Measurements from ENCODE around the gene ALAD.
"Not testable (repeated sequence)": the region's sequence is repeated elsewhere in the genome, so short reads cannot be mapped to it uniquely, and the experiment has no call there.

ALAD gene

GRCh38 chr9:113410207-113410864 is 9.3 kb upstream of the ALAD start, which contains the start of the genes C9orf43 and POLE3:
Gene C9orf43 (plus strand): TSS chr9:113410747. CDS start chr9:113413494, 2,747 bp downstream.
Gene POLE3 (minus strand): TSS chr9:113410675. CDS start chr9:113410293, 382 bp downstream.
- TF ChIP-seq, protein P1, sequence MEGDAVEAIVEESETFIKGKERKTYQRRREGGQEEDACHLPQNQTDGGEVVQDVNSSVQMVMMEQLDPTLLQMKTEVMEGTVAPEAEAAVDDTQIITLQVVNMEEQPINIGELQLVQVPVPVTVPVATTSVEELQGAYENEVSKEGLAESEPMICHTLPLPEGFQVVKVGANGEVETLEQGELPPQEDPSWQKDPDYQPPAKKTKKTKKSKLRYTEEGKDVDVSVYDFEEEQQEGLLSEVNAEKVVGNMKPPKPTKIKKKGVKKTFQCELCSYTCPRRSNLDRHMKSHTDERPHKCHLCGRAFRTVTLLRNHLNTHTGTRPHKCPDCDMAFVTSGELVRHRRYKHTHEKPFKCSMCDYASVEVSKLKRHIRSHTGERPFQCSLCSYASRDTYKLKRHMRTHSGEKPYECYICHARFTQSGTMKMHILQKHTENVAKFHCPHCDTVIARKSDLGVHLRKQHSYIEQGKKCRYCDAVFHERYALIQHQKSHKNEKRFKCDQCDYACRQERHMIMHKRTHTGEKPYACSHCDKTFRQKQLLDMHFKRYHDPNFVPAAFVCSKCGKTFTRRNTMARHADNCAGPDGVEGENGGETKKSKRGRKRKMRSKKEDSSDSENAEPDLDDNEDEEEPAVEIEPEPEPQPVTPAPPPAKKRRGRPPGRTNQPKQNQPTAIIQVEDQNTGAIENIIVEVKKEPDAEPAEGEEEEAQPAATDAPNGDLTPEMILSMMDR (conservative IDR thresholded peaks at IDR 0.05; ENCODE audit: low read depth, low read length) = no peak

GRCh38 chr9:113409883-113410206 is 8.8 kb upstream of the ALAD start:
- TF ChIP-seq, protein P1 (conservative IDR thresholded peaks at IDR 0.05; ENCODE audit: low read depth, low read length) = no peak
- H3K4me3 ChIP-seq (ENCODE audit: low read length) = peak overlapping the region; percentile 89
- no peak for DNase-seq (ENCODE audit: low read depth)

More at GRCh38 chr9:113410207-113410864, 9.3 kb upstream of the ALAD start, which contains the start of the genes C9orf43 and POLE3:
- H3K4me3 ChIP-seq (ENCODE audit: low read length) = peak within 1 kb of the TSS; percentile 89
- peak; percentile 85 for DNase-seq (ENCODE audit: low read depth)

DNA sequence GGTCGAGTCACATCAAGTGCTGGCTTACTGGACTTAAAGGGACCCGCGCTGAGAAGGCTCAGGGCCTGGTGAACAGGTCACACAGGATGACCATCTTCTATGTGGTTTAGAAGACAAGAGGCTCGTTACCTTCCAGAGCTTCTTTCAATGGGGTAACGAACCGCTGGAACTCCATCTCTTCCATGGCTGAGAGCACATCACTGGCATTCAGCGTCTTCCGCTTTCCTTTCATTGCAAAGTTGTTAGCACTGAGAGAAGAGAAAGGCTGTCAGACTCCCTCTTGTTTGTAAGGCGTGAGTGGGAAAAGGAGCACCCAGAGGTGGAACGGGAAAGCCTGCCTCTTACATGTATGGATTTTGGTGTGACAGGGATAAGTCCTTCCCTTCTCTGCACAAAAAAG is 8.4 kb upstream of the ALAD start:
- H3K4me3 ChIP-seq (ENCODE audit: low read length) = peak overlapping the region; percentile 89
- no peak for DNase-seq (ENCODE audit: low read depth)
- TF ChIP-seq, protein P1 (conservative IDR thresholded peaks at IDR 0.05; ENCODE audit: low read depth, low read length) = no peak

DNA sequence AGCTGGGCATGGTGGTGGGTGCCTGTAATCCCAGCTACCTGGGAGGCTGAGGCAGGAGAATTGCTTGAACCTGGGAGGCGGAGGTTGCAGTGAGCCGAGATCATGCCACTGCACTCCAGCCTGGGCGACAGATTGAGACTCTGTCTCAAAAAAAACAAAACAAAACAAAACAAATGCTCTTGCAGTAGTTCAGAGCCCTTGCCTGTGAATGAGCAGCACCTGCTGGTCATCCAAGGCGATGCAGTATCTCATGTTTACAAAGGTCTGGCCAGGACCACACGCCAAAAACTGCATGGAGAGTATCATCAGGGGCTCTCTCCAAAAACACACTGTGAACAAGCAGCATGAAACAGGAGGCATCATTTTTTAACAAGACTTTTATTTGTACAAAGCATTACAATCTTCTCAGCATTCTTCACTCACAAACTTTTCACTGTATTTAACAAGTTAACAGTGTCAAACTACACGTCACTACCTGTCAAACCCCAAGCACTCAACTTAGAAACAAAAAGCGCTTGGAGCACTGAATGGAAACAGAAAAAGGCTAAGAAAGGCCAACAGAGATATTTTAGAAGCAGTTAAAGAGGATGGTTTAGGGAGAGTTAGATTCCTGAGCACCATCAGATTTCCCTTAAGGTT is 5.9 kb upstream of the ALAD start:
- TF ChIP-seq, protein P1 (conservative IDR thresholded peaks at IDR 0.05; ENCODE audit: low read depth, low read length) = peak; percentile 91
- DNase-seq (ENCODE audit: low read depth) = peak; percentile 34
- H3K4me3 ChIP-seq (ENCODE audit: low read length) = not testable (repeated sequence)

DNA sequence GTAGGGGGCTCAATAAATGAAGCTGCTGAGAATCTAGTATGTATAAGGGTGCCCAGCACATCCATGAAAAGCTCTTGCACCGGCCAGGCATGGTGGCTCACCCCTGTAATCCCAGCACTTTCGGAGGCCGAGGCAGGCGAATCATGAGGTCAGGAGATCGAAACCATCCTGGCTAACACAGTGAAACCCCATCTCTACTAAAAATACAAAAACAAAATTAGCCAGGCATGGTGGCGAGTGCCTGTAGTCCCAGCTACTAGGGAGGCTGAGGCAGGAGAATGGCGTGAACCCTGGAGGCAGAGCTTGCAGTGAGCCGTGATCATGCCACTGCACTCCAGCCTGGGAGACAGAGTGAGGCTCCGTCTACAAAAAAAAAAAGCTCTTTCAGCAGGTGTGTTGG is 5.3 kb upstream of the ALAD start:
- not testable (repeated sequence) for DNase-seq (ENCODE audit: low read depth); H3K4me3 ChIP-seq (ENCODE audit: low read length)

DNA sequence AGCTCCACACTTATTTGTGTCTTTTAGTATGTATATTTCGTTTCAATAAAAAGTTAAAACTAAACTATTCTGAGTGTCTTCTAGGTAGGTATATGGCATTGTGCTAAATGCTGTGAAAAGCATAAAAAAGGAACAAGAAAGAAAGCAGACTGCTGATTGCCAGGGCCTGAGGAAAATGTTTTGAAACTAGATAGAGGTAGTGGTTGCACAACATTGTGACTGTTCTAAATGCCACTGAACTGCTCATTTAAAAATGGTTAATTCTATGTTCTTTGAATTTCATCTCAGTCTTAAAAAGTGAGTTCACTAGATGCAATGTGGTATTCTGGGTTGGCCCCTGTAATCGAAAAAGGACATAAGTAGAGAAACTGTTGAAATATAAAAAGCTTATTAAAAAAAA is 2.6 kb upstream of the ALAD start:
- H3K4me3 ChIP-seq (ENCODE audit: low read length) = no peak overlapping the region
- no peak for DNase-seq (ENCODE audit: low read depth)

DNA sequence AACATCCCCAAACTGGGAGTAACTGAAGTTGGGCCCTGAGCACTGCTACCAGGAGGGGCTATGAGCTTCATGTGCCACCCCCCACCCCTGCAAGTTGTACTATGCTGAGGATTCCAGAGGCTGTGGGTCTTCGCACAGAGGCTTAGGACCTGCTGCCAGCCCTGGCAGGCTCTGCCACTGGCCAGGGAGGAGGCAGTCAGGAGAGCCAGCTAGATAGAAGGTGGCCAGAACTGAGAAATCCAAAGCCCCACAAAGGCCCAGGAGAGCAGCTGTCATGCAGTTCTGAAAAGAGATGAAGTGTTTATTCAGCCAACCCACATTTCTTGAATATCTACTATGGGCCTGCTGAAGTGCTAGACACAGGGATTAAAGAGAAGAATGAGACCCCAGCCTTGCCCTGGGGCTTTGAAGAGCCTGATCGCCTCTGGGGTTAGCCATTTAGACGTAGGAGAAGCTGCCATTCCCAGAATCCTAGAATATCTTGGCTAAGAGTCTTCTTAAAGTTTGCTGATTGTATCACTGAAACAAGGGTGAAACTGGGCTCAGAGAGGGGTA is 1.4 kb downstream of the ALAD start:
- no peak overlapping the region for H3K4me3 ChIP-seq (ENCODE audit: low read length)
- no peak for DNase-seq (ENCODE audit: low read depth)
- TF ChIP-seq, protein P1 (conservative IDR thresholded peaks at IDR 0.05; ENCODE audit: low read depth, low read length) = no peak

More for the DNA sequence above, 2.6 kb upstream of the ALAD start:
- TF ChIP-seq, protein P1 (conservative IDR thresholded peaks at IDR 0.05; ENCODE audit: low read depth, low read length) = no peak

Measured in retinal pigment epithelial cell (primary cell).